IPS-11a (cell line): ENCODE measurements around the gene SLFN14.
"Not testable (repeated sequence)": the region's sequence is repeated elsewhere in the genome, so short reads cannot be mapped to it uniquely, and the experiment has no call there.

ENCODE experiments used
- H3K4me3 ChIP-seq: one replicate; pipeline ENCODE4 v1.5.1; 2013; ENCODE audit warnings: low read depth, low read length, control low read depth

SLFN14 gene

GRCh38 chr17:35559495-35560210, 966 bp downstream of the SLFN14 start:
- no peak overlapping the region for H3K4me3 ChIP-seq

GRCh38 chr17:35557353-35557752, 3.3 kb downstream of the SLFN14 start:
- H3K4me3 ChIP-seq, result no peak overlapping the region

- H3K4me3 ChIP-seq, result no peak overlapping the region
Measured at GRCh38 chr17:35555691-35556090, 4.9 kb downstream of the SLFN14 start.

GRCh38 chr17:35554668-35555067, 6.0 kb downstream of the SLFN14 start:
- H3K4me3 ChIP-seq, result no peak overlapping the region

- H3K4me3 ChIP-seq, result no peak overlapping the region
Measured at GRCh38 chr17:35553310-35553709, 7.3 kb downstream of the SLFN14 start.

- no peak overlapping the region for H3K4me3 ChIP-seq
Measured at GRCh38 chr17:35548978-35549377, 11.6 kb downstream of the SLFN14 start.

GRCh38 chr17:35548208-35548810, 12.3 kb downstream of the SLFN14 start:
- no peak overlapping the region for H3K4me3 ChIP-seq

- H3K4me3 ChIP-seq, result no peak overlapping the region
Measured at GRCh38 chr17:35546487-35546886, 14.1 kb downstream of the SLFN14 start.

GRCh38 chr17:35545150-35545549, 15.5 kb downstream of the SLFN14 start:
- no peak overlapping the region for H3K4me3 ChIP-seq

- no peak overlapping the region for H3K4me3 ChIP-seq
Measured at GRCh38 chr17:35543856-35544255, 16.8 kb downstream of the SLFN14 start.

- no peak overlapping the region for H3K4me3 ChIP-seq
Measured at GRCh38 chr17:35542990-35543389, 17.6 kb downstream of the SLFN14 start.

- H3K4me3 ChIP-seq, result no peak overlapping the region
Measured at GRCh38 chr17:35541434-35541833, 19.2 kb downstream of the SLFN14 start.

- H3K4me3 ChIP-seq, result no peak overlapping the region
Measured at GRCh38 chr17:35540589-35541404, 19.8 kb downstream of the SLFN14 start.

- no peak overlapping the region for H3K4me3 ChIP-seq
Measured at GRCh38 chr17:35539659-35540026, 21.0 kb downstream of the SLFN14 start.

GRCh38 chr17:35537601-35538141, 22.9 kb downstream of the SLFN14 start, which contains the start of gene SLFN12L:
Gene SLFN12L (minus strand): TSS chr17:35537678. CDS start chr17:35522364, 15,314 bp downstream.
- H3K4me3 ChIP-seq, result no peak within 1 kb of the TSS

GRCh38 chr17:35536664-35537171, 23.9 kb downstream of the SLFN14 start:
- no peak overlapping the region for H3K4me3 ChIP-seq

- H3K4me3 ChIP-seq, result not testable (repeated sequence)
Measured at GRCh38 chr17:35535406-35535805, 25.2 kb downstream of the SLFN14 start.

GRCh38 chr17:35534576-35535093, 26.0 kb downstream of the SLFN14 start:
- no peak overlapping the region for H3K4me3 ChIP-seq

GRCh38 chr17:35531160-35531559, 29.5 kb downstream of the SLFN14 start:
- no peak overlapping the region for H3K4me3 ChIP-seq

GRCh38 chr17:35529866-35530265, 30.8 kb downstream of the SLFN14 start:
- no peak overlapping the region for H3K4me3 ChIP-seq

GRCh38 chr17:35529326-35529725, 31.3 kb downstream of the SLFN14 start:
- not testable (repeated sequence) for H3K4me3 ChIP-seq
